ENCODE data around the gene AKAP1.

AKAP1 gene, protein sequence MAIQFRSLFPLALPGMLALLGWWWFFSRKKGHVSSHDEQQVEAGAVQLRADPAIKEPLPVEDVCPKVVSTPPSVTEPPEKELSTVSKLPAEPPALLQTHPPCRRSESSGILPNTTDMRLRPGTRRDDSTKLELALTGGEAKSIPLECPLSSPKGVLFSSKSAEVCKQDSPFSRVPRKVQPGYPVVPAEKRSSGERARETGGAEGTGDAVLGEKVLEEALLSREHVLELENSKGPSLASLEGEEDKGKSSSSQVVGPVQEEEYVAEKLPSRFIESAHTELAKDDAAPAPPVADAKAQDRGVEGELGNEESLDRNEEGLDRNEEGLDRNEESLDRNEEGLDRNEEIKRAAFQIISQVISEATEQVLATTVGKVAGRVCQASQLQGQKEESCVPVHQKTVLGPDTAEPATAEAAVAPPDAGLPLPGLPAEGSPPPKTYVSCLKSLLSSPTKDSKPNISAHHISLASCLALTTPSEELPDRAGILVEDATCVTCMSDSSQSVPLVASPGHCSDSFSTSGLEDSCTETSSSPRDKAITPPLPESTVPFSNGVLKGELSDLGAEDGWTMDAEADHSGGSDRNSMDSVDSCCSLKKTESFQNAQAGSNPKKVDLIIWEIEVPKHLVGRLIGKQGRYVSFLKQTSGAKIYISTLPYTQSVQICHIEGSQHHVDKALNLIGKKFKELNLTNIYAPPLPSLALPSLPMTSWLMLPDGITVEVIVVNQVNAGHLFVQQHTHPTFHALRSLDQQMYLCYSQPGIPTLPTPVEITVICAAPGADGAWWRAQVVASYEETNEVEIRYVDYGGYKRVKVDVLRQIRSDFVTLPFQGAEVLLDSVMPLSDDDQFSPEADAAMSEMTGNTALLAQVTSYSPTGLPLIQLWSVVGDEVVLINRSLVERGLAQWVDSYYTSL

DNA sequence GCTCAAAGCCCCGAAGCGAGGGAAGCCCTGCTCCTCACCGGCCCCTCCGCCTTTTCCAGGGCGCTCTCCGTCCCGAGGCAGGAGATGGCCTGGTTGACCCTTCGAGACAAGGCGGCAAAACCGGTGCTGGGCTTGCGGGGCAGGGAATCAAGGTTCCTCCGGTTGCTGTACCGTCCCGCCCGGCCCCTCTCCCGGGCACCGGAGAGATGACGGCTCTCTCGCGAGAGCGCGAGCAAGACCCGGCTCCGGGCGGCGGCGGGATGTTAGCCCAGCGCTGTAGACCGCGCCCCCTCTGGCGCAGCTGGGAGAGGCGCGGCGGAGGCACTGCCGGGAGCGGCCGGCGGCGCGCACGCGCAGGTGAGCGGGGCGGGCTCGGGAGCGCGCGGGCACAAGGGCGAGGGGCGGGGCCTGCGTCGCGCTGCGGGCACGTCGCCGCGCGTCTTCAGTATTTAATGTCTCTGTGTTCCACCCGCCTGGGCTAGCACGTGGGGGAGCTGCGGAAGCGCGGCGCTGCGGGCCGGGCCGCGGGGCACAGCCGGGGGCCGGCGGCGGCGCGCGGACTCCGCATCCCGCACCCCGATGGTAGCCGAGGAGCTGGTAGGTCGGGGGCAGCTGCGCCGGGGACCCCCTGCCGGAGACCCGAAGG lies at the start of gene AKAP1:
Gene AKAP1 (plus strand): TSS at position 445 of the 646 bp plus-strand sequence. CDS start 20,219 bp downstream, outside the sequence.
- TF ChIP-seq, protein P1, sequence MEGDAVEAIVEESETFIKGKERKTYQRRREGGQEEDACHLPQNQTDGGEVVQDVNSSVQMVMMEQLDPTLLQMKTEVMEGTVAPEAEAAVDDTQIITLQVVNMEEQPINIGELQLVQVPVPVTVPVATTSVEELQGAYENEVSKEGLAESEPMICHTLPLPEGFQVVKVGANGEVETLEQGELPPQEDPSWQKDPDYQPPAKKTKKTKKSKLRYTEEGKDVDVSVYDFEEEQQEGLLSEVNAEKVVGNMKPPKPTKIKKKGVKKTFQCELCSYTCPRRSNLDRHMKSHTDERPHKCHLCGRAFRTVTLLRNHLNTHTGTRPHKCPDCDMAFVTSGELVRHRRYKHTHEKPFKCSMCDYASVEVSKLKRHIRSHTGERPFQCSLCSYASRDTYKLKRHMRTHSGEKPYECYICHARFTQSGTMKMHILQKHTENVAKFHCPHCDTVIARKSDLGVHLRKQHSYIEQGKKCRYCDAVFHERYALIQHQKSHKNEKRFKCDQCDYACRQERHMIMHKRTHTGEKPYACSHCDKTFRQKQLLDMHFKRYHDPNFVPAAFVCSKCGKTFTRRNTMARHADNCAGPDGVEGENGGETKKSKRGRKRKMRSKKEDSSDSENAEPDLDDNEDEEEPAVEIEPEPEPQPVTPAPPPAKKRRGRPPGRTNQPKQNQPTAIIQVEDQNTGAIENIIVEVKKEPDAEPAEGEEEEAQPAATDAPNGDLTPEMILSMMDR (conservative IDR thresholded peaks at IDR 0.05; ENCODE audit: control insufficient read depth, insufficient read depth, low read depth, low read length) = no peak
- peak within 1 kb of the TSS; percentile 89 for H3K4me3 ChIP-seq (ENCODE audit: control insufficient read depth, low read depth, low read length)
- peak; percentile 88 for DNase-seq (ENCODE audit: low read depth)

DNA sequence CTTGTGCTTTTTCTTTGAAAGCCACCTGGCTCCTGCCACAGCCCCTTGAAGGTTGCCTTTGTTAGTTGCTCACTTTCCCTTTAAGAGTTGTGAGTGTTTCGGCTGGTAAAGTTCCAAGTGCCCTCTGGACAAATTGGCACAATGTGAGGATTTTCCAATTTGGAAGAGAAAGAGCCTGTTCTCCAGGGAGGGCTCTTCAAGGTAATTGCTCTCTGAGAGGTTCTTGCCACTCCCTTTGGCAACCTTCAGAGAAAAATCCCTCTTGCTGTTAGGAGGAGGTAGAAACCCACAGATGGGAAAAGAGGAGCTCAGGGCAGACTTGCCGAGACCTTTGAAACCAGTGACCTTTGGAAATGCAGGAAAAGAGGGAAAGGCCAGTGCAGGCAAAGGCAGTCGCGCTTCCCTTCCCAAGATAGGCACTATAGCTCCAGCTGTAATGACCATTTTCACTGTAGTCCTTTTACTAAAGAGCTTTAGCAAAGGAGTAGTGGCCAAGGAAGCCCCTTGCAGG lies 49.0 kb upstream of the AKAP1 start:
- H3K4me3 ChIP-seq (ENCODE audit: control insufficient read depth, low read depth, low read length) = no peak overlapping the region
- DNase-seq (ENCODE audit: low read depth) = no peak
- TF ChIP-seq, protein P1 (conservative IDR thresholded peaks at IDR 0.05; ENCODE audit: control insufficient read depth, insufficient read depth, low read depth, low read length) = no peak

DNA sequence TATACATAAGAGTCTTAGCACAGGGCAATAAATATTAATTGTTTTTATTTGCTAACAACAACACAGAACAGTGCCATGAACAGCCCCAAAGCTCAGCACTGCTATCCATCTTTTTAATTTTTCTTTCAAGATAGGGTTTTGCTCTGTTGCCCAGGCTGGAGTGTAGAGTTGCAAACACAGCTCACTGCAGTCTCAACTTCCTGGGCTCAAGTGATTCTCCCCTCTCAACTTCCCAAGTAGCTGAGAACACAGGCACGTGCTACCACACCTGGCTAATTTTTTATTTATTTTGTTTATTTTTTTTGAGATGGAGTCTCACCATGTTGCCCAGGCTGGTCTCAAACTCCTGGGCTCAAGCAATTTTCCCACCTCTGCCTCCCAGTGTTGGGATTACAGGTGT lies 47.6 kb upstream of the AKAP1 start:
- no peak overlapping the region for H3K4me3 ChIP-seq (ENCODE audit: control insufficient read depth, low read depth, low read length)
- no peak for DNase-seq (ENCODE audit: low read depth)
- TF ChIP-seq, protein P1 (conservative IDR thresholded peaks at IDR 0.05; ENCODE audit: control insufficient read depth, insufficient read depth, low read depth, low read length) = no peak

DNA sequence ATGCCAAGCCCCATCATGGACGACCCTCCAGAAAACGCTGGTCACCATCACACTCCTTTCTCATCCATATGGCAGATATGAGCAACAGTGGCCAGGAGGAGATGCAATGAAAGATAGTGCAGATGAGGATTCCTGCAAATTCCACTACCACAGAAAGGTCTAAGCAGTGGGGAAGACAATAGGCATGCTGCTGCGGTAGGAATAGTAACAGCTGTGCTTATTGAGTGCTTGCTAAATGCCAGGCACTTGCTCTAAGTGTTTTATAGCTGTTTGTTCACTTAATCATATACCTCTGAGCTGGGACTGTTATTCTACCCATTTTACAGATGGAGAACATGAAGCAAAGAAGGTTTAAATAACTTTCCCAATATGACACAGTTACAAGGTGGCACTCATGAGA lies 46.6 kb upstream of the AKAP1 start:
- DNase-seq (ENCODE audit: low read depth) = no peak
- TF ChIP-seq, protein P1 (conservative IDR thresholded peaks at IDR 0.05; ENCODE audit: control insufficient read depth, insufficient read depth, low read depth, low read length) = no peak
- H3K4me3 ChIP-seq (ENCODE audit: control insufficient read depth, low read depth, low read length) = no peak overlapping the region

DNA sequence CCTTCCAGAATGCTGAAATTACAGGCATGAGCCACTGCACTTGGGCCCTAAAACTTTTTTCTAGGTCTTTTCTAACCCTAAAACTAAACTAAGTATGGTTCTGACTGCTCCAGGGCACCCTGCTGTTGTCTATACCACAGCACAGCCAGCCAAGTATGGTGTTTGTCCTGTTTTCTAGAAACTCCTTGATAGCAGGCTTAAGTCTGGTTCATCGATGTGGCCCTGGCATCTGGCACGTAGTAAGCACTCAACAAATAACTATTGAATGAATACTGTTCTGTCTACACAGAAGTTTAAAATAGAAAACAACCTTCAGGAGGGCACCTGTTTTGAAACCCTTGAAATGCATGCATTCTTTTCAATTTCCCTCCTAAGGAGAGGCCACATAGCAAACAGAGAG lies 44.5 kb upstream of the AKAP1 start:
- H3K4me3 ChIP-seq (ENCODE audit: control insufficient read depth, low read depth, low read length) = no peak overlapping the region
- TF ChIP-seq, protein P1 (conservative IDR thresholded peaks at IDR 0.05; ENCODE audit: control insufficient read depth, insufficient read depth, low read depth, low read length) = no peak
- no peak for DNase-seq (ENCODE audit: low read depth)

DNA sequence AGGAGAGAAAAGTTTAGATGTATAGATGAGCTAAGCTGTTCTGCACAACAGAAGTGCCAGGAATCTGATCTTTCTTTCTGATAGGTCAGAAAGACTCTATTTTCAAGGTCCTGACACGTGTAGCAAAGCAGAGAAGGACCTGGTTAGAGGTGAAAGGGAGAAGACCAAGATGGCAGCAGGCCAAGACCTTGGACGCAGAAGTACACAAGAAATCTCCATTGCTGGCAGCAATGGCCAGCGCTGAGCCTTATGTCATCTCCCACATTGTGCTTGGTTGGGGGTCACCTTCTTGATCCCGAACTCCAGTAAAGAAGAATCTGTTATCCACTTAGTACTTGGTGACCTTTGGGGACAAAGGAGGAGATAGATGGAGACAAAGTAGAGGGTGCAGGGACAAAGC lies 41.8 kb upstream of the AKAP1 start:
- H3K4me3 ChIP-seq (ENCODE audit: control insufficient read depth, low read depth, low read length) = no peak overlapping the region
- TF ChIP-seq, protein P1 (conservative IDR thresholded peaks at IDR 0.05; ENCODE audit: control insufficient read depth, insufficient read depth, low read depth, low read length) = no peak
- DNase-seq (ENCODE audit: low read depth) = no peak
